Stimulated activated CD4-positive, alpha-beta T cell treated with anti-CD3 and anti-CD28 coated beads, Interleukin-1b, Interleukin-23, amount 100 ng/mL, for 48 hours (primary cell): ENCODE results near the gene VAMP5.
"Not testable (repeated sequence)": the region's sequence is repeated elsewhere in the genome, so short reads cannot be mapped to it uniquely, and the experiment has no call there.

Source experiments
- DNase-seq: peaks from one replicate; pipeline ENCODE4 v3.0.0-alpha.2; 2020

Gene VAMP5

GRCh38 chr2:85584857-85585780 lies 888 bp downstream of the VAMP5 start:
- DNase-seq, result peak; percentile 33

GRCh38 chr2:85585781-85586105 lies 1.5 kb downstream of the VAMP5 start:
- DNase-seq, result no peak

DNA sequence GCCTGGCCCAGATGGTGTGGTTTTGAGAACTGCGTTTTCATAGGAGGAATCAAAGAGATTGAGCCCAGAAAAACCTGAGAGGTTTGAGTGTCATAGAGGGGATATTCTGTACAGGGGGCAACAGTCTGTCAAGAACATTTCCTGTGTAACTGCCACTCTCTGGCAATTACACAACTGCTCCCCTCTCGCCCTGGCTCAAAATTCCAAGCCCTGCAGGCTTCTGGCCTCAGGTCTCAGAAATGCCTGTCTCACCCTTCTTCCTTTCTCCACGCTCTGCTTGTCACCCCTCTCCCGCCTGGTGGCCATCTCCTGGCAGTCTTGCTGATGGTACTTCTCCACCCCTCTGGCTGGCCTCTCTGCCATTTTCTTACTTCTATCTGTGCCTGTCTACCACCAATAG lies 4.0 kb downstream of the VAMP5 start:
- no peak for DNase-seq

- DNase-seq, result no peak
These were observed 4.4 kb downstream of the VAMP5 start for GRCh38 chr2:85588645-85589044.

DNA sequence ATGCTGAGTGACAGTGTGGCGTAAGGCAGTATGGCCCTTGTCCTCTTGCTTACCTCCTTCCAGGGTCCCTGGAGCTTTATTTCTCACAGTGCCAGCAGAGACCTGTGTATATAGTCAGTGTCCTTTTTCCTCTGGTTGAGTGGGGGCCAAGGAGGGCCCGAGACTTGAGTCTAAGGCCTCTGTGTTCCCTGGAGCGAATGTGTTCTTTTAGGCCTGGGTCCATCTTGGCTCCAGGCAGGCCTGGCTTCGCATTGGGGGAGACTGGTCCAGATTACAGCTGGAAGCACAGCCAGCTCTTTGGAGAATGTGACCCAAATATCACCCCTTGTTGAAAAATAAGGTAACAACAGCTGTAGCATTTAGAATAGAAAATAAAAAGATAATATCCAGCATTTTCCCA lies 5.0 kb downstream of the VAMP5 start:
- DNase-seq, result no peak

DNA sequence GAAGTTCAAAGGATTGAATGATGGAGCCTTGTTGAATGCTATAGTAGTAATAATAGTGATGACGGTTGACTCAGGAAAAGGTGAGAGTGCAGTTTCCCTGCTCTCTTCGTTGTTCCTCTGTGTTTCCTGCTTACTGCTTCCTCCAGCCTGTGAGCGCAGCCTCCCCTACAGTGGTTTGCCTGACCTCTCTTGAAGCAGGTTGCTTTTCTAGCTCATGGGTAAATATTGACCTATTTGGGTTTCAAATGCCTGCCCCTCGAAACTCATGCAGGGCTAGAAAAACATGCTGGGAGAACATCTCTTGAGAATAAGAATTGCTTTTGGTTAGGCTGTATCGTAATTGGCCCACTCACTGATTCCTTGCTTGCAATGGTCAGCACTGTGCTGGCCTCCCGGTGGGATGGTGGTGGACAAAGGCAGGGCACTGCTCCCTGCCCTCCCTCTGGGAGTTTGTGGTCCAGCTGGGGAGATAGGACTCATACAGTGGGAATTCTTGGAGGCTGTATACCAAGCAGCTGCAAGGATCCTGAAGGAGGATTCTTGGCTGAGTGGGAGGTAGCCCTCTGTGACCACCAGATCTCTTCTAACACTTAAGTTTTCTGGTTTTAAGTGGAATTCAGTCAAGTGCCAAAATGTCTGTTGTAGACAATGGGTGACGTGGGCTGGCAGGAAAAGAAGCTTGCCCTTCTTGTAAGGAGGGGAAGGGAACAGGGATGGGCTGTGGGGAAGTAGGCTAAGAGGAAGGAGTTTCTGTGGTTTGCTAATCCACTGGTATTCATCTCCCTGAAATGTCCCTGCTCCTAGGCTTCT lies 6.0 kb downstream of the VAMP5 start:
- no peak for DNase-seq

DNA sequence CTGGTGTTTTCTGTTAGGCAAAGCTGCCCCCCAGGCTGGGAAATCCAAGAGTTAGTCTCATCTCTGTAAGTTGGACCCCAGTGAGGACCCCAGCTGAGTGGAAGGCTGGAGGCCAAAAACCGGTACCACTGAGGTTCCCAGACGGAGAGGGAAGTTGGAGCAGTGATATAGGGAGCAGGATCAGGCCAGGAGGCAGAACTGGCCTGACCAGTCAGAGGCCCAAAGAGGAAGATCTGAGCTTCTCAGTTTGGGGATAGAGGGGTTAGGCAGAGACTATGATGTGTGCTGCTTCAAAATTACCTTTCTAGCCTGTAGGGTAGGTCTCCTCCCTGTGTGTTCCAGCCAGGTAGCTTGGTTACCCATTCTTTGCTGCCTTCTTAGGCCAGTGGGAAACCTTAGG lies 6.7 kb downstream of the VAMP5 start:
- DNase-seq, result no peak

GRCh38 chr2:85591563-85591962 lies 7.3 kb downstream of the VAMP5 start:
- no peak for DNase-seq

DNA sequence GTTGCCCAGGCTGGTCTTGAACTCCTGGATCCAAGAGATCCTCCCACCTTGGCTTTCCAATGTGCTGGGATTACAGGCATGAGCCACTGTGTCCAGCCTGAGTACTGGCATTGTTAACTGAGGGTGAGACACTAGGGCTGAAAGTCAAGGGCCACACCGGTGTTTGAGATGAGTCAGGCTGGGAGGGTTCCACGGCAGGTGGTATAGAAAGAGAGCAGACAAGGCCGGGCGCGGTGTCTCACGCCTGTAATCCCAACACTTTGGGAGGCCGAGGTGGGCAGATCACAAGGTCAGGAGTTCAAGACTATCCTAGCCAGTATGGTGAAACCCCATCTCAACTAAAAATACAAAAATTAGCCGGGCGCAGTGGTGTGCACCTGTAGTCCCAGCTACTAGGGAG lies 8.1 kb downstream of the VAMP5 start:
- DNase-seq, result not testable (repeated sequence)

- DNase-seq, result no peak
These were observed 8.8 kb downstream of the VAMP5 start for GRCh38 chr2:85593023-85593422.

- DNase-seq, result no peak
These were observed 10.6 kb downstream of the VAMP5 start for GRCh38 chr2:85594715-85595300.

DNA sequence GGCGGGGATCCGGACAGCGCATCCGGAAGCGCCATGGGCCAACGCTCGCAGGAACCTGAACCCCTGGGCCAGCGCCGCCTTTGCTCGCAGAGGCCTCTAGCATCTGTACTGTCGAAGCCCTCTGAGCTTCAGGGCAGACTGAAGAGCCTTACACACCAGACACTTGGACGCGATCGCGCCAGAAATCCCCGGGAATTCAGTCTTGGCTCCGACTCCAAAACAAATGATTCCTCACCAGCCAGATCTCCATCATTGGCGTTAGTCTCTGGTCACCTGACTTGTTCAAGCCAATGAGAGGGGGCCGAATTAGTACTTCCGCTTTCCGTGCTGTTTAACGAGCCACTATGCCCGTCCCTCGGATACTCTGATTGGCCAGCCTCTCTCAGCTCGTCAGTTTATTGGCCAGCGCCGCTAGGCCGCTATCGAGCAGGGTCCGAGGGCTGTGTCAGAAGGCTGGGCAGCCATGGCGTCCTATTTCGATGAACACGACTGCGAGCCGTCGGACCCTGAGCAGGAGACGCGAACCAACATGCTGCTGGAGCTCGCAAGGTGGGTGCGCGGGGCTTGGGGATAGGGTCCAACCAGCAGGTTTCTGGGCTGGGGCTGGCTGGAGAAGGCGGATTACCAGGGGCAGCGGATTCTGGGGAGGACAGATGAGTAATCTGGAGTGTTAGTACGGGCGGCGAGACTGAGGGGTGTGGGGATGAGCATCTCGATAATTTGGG lies 11.2 kb downstream of the VAMP5 start, which contains the start of gene RNF181:
Gene RNF181 (plus strand): TSS at position 445 of the 725 bp plus-strand sequence. CDS start 19 bp downstream, at position 464.
- peak; percentile 92 for DNase-seq

DNA sequence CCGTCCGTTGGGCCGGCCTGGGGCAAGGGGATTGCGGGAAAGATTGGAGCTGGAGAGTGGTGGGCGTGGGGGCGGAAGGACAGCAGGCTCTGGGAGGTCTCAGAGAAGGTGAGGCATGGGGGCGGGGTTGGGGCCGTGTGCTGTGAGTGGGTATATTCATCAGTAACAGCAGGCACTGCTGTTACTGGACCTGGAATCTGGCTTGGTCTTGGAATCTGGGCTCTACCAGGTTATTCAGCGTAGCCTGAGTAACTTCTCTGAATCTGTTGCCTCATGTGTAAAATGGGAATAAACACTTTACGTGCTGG lies 11.7 kb downstream of the VAMP5 start:
- DNase-seq, result no peak

DNA sequence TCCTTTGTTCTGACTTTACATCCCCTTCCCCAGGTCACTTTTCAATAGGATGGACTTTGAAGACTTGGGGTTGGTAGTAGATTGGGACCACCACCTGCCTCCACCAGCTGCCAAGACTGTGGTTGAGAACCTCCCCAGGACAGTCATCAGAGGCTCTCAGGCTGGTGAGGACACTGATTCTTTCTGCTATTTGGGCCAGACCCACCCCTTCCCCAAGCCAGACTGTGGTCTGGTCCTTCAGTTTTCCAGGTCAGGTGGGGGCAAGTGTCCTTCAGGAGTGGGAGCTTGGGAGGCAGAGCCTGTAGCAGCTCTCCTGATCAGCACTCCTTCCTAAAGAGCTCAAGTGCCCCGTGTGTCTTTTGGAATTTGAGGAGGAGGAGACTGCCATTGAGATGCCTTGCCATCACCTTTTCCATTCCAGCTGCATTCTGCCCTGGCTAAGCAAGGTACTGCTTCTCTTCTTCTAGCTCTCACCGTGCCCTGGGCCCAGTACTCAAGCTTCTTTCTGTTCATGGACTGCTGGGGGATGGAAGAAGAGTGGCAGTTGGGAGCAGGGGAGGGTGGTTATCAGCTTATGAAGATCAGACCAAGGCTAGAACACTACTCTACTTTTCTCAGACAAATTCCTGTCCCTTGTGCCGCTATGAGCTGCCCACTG lies 12.4 kb downstream of the VAMP5 start:
- DNase-seq, result no peak

- DNase-seq, result no peak
These were observed 13.0 kb downstream of the VAMP5 start for GRCh38 chr2:85597241-85597640.

- no peak for DNase-seq
These were observed 14.5 kb downstream of the VAMP5 start for GRCh38 chr2:85598594-85599340.

GRCh38 chr2:85599468-85600234 lies 15.4 kb downstream of the VAMP5 start:
- no peak for DNase-seq

- no peak for DNase-seq
These were observed 16.0 kb downstream of the VAMP5 start for GRCh38 chr2:85600235-85600575.

DNA sequence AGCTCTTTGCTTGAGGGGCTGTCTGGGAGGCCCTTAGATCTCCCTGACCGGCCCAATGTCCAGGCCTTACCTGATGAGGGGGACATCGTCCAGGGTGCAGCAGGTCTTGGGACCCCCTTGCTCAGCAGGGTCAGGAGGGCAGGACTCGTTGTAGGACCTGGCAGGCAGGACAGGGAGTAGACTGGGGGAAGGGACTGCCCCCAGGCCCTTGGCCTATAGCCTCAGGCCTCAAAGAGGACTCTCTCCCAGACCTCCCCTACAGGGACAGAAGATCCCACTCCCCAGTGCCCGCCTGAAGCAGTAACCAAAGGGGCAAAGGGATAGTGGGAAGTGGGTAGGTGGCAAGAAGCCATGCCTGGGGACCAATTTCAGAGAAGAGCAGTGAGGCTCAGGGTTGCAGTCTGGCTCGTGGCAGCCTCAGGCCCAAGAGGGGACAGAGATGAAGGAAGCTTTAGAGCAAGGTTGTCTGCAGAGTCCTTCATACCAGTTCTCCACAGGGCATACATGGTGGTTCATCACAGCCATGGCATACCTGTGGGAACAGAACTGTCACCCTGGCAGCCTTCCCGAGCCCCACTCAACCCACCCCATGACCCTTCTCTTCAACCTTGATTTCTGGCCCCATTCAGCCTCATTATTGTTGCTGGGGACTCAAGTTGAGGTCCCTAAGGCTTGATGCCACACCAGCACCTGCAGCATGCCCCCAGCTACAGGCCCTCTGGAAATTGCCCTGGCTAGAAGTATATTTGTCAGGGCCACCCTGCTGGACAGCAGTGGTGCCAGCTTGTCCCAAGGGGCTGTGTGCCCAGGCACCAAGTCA lies 16.9 kb downstream of the VAMP5 start:
- no peak for DNase-seq

DNA sequence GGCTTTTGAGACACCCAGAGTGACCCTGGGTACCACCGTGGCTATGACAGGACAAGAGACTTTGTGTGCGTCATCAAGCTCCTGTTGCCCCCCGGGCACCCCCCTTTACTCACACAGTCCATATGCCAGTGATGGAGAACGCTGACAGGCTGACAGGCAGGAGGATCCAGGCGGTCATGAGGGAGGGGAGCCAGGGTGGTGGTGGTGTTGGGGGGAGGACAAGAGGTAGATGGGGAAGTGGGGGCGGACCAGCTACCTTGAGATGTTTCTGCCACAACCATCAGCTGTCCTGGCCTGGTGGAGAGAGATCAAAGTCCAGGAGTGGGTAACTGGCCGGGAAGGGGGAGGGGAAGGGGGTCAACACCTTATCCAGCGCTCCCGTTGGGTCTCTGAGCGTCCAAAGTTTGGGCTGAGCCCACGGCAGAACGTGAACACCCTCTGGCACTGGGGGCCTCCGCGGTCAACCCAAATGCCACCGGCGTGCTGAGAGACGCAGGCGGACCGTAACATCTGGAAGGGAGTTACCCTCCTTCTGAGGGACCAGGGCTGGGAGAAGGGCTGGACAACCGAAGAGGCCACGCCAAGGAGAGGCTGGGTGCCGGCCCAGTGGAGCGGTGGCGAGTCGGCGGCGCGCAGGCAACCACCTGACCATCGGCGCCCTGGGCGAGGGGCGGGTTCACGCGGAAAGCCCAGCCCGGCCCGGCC lies 17.7 kb downstream of the VAMP5 start:
- no peak for DNase-seq
